PC-9 (cell line): ENCODE measurements around the gene UGDH. TPM values are rescaled to one million over a fixed set of nuclear protein-coding genes. Genes with fewer than 3 reads are reported as not detected.

Experiments
- Bru-seq: library from RNA; stranded (reverse); fragments of 400-500 nt; gene quantifications from one replicate; lab custom pipeline; 2021; lab: Mats Ljungman, UMichigan
- BruChase-seq, 2 experiments: library from RNA; stranded (reverse); fragments of 400-500 nt; gene quantifications; one replicate each; lab custom pipeline; 2021; lab: Mats Ljungman, UMichigan
- BruUV-seq: library from RNA; stranded (reverse); fragments of 400-500 nt; replicated peaks from 2 replicates; lab custom pipeline; 2021; lab: Mats Ljungman, UMichigan
- CTCF ChIA-PET: fragments of 300-600 bp; sonication (Branson Sonifier 250); formaldehyde crosslinking; loops from one replicate; lab custom pipeline; 2022; ENCODE audit warnings: antibody characterized with exemption; lab: Charles Lee
- POLR2A ChIA-PET: fragments of 300-600 bp; sonication (Branson Sonifier 250); formaldehyde crosslinking; loops from one replicate; lab custom pipeline; 2022; ENCODE audit warnings: antibody characterized with exemption; ENCODE audit not compliant: unreplicated experiment; lab: Charles Lee
- DNase-seq, 2 experiments: peaks; one replicate each; pipeline versions ENCODE4 v3.0.0 to v3.0.0-alpha.2; 2015 to 2022; ENCODE audit warnings: mixed read lengths in 1 of 2
- H2AFZ ChIP-seq: fragments of 200-600 bp; sonication (generic); 2 replicates; pipeline ENCODE4 v1.8.1; 2017; ENCODE audit warnings: antibody characterized with exemption
- H3F3A ChIP-seq: fragments of 200-600 bp; sonication (generic); 2 replicates; pipeline ENCODE4 v1.8.1; 2017; ENCODE audit warnings: antibody characterized with exemption, mild to moderate bottlenecking, low read depth; ENCODE audit not compliant: insufficient read depth
- H3K27ac ChIP-seq: fragments of 200-600 bp; sonication (generic); 2 replicates; pipeline ENCODE4 v1.6.1; 2016; ENCODE audit warnings: mixed run types
- H3K27me3 ChIP-seq: fragments of 200-600 bp; sonication (generic); 2 replicates; pipeline ENCODE4 v1.6.1; 2016; ENCODE audit warnings: low read depth, mixed run types; ENCODE audit not compliant: insufficient read depth
- H3K36me3 ChIP-seq: fragments of 200-600 bp; sonication (generic); 2 replicates; pipeline ENCODE4 v1.6.1; 2016; ENCODE audit warnings: low read depth, mixed run types
- H3K4me1 ChIP-seq: fragments of 200-600 bp; sonication (generic); replicated peaks from 2 replicates; pipeline ENCODE4 v1.6.1; 2016; ENCODE audit warnings: mixed run types; ENCODE audit not compliant: insufficient read depth
- H3K4me2 ChIP-seq: fragments of 200-600 bp; sonication (generic); 2 replicates; pipeline ENCODE4 v1.6.1; 2017; ENCODE audit warnings: mixed run types
- H3K4me3 ChIP-seq: fragments of 200-600 bp; sonication (generic); 2 replicates; pipeline ENCODE4 v1.6.1; 2016; ENCODE audit warnings: mixed run types
- H3K79me2 ChIP-seq: fragments of 200-600 bp; sonication (generic); 2 replicates; pipeline ENCODE4 v1.6.1; 2017; ENCODE audit warnings: low read depth, mixed run types
- H3K9me2 ChIP-seq: fragments of 200-600 bp; sonication (generic); 2 replicates; pipeline ENCODE4 v1.8.1; 2017; ENCODE audit warnings: mild to moderate bottlenecking; ENCODE audit not compliant: insufficient read depth
- H3K9me3 ChIP-seq: fragments of 200-600 bp; sonication (generic); 2 replicates; pipeline ENCODE4 v1.8.1; 2016; ENCODE audit warnings: low read depth; ENCODE audit not compliant: insufficient read depth
- H4K20me1 ChIP-seq: fragments of 200-600 bp; sonication (generic); 2 replicates; pipeline ENCODE4 v1.8.1; 2017; ENCODE audit not compliant: insufficient read depth
- EZH2 ChIP-seq: fragments of 200-600 bp; sonication (generic); IDR thresholded peaks from 2 replicates; pipeline ENCODE4 v1.8.0; 2017; ENCODE audit warnings: antibody characterized with exemption, low read depth
- intact Hi-C: fragments of 100-400 bp; cut with micrococcal nuclease; formaldehyde crosslinking; loops from one replicate; pipeline ENCODE4 v1.10.0; 2022; ENCODE audit not compliant: unreplicated experiment
- long read RNA-seq: library from polyadenylated mRNA; stranded (forward); transcript quantifications from one replicate; pipeline ENCODE4 v2.0.0, GENCODE V29; 2022
- total RNA-seq: library from RNA; stranded (reverse); gene quantifications from 2 replicates; pipeline ENCODE4 v1.2.3, GENCODE V29; 2021
- TF ChIP-seq, protein P1 (sequence below): fragments of 200-600 bp; sonication (generic); conservative IDR thresholded peaks from 2 replicates; pipeline ENCODE4 v1.6.1; 2017; ENCODE audit warnings: mixed run types, antibody characterized with exemption, mild to moderate bottlenecking, moderate library complexity

UGDH gene
- total RNA-seq, result 88.6 and 98.5 TPM in 2 replicates
- Bru-seq, nascent RNA, result percentile 85 among the genes with signal in this experiment
- percentile 88 among the genes with signal in this experiment for BruChase-seq, experiment 1, labeled RNA remaining after a 2-hour chase
- BruChase-seq, experiment 2, labeled RNA remaining after a 6-hour chase, result percentile 95 among the genes with signal in this experiment
- long read RNA-seq, transcript UGDH-201 (12 exons, 3,216 nt), result major isoform, 260 of 298 reads
- long read RNA-seq, partial matches to known transcripts, result 6 of 298 reads
- long read RNA-seq, other reads (novel, unspliced or antisense), result 27 of 298 reads

DNA sequence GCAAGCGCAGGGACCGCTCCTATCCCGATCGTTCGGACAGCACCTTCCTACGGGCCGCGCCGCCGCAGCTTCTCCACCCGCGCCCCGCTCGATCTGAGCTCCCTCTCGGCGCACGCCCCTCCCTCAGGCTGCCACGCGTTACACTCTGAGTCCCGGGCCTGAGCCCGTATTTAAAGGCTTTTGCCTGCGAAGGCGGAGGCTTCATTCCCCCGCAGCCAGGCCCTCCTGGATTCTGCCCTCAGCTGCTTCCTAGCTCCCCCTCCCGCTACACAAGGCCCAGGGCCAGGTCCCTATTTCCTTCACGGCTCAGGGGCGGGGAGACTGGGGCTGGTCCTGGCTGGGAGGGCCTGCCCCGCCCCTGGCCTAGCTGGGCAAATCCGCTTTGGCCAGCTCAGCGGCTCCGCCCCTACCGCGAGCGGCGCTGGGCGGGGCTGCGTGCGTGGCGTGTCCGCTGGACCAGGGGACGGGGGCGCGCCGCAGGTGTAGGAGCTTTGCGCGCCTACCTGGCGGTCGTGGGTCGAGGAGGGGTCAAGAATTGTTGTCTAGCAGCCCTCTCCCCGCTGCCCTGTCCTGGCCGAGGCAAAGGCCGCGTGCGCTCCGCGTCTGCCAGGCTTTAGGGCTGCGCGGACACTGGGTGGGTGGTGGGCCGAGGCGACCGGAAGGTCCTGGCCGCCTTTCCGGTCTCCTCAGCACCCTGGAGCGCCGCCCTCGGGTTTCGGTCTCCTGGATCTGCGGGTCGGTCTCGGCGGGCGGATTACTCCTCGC lies at the start of gene UGDH:
Gene UGDH (minus strand): TSS at position 144 of the 765 bp plus-strand sequence. CDS start 5,927 bp downstream, outside the sequence.
- peaks cover 85% of the 10 kb centered on the region for H3K79me2 ChIP-seq
- no peaks in the 10 kb centered on the region for H3K9me2 ChIP-seq
- peaks cover 28% of the 10 kb centered on the region for H3F3A ChIP-seq
- POLR2A ChIA-PET, result interaction anchor here (0.5 to 1.3 kb wide), 17 partner anchors 15 to 1988 kb away, joined by 3 to 18 read pairs (median 4); partner anchors contain the start of genes SMIM14 and UBE2K
- BruUV-seq, result no TSS peak
- intact Hi-C loops, result loop anchor here (1.0 to 5.0 kb wide), 3 partner anchors 60 to 170 kb away; partner anchors contain the start of genes SMIM14 and UBE2K
- H2AFZ ChIP-seq, result peak within 1 kb of the TSS; percentile 56; the same call in 1 of the 2 replicates
- H3K9me3 ChIP-seq, result peaks cover 24% of the 10 kb centered on the region
- CTCF ChIA-PET, result interaction anchor here (0.6 to 0.7 kb wide), 2 partner anchors 11 to 112 kb away, joined by 3 to 5 read pairs; no protein-coding TSS in a partner anchor
- peaks cover 39% of the 10 kb centered on the region for H3K36me3 ChIP-seq
- DNase-seq, result peak; percentile 93 to 98
- H4K20me1 ChIP-seq, result peaks cover 7% of the 10 kb centered on the region
- no peak for TF ChIP-seq EZH2
- TF ChIP-seq, protein P1, sequence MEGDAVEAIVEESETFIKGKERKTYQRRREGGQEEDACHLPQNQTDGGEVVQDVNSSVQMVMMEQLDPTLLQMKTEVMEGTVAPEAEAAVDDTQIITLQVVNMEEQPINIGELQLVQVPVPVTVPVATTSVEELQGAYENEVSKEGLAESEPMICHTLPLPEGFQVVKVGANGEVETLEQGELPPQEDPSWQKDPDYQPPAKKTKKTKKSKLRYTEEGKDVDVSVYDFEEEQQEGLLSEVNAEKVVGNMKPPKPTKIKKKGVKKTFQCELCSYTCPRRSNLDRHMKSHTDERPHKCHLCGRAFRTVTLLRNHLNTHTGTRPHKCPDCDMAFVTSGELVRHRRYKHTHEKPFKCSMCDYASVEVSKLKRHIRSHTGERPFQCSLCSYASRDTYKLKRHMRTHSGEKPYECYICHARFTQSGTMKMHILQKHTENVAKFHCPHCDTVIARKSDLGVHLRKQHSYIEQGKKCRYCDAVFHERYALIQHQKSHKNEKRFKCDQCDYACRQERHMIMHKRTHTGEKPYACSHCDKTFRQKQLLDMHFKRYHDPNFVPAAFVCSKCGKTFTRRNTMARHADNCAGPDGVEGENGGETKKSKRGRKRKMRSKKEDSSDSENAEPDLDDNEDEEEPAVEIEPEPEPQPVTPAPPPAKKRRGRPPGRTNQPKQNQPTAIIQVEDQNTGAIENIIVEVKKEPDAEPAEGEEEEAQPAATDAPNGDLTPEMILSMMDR, result no peak
- peak within 1 kb of the TSS; percentile 85 for H3K4me2 ChIP-seq
- H3K27me3 ChIP-seq, result no peaks in the 10 kb centered on the region
- peak within 1 kb of the TSS; percentile 78 for H3K4me3 ChIP-seq
- H3K27ac ChIP-seq, result peak within 1 kb of the TSS; percentile 95
- H3K4me1 ChIP-seq, result peaks cover 40% of the 10 kb centered on the region

DNA sequence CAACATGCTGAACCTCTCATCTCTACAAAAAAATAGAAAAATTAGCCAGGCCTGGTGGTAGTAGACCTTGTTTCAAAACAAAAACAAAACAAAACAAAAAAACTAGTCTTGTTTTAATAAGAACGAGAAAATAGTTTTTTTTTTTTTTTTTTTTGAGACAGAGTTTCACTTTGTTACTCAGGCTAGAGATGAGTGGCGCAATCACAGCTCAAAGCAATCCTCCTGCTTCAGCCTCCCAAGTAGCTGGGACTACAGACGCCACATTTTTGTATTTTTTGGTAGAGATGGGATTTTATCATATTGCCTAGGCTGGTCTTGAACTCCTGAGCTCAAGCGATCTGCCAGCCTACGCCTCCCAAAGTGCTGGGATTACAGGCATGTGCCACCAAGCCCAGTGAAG lies 47.7 kb upstream of the UGDH start:
- H3K36me3 ChIP-seq, result no peaks in the 10 kb centered on the region
- CTCF ChIA-PET, result no interaction called here
- POLR2A ChIA-PET, result interaction anchor here (0.8 kb wide), 1 partner anchor 63 kb away, joined by 3 read pairs; no protein-coding TSS in a partner anchor
- H3K27ac ChIP-seq, result peak overlapping the region; percentile 50
- no peaks in the 10 kb centered on the region for H3K79me2 ChIP-seq
- DNase-seq, result no peak
- BruUV-seq, result no TSS peak
- no peaks in the 10 kb centered on the region for H3K9me2 ChIP-seq
- H3K4me2 ChIP-seq, result peak overlapping the region; percentile 36; the same call in 1 of the 2 replicates
- no peak overlapping the region for H3K4me3 ChIP-seq
- no peaks in the 10 kb centered on the region for H3K9me3 ChIP-seq
- H2AFZ ChIP-seq, result no peak overlapping the region
- no peaks in the 10 kb centered on the region for H3K27me3 ChIP-seq
- H3K4me1 ChIP-seq, result peaks cover 19% of the 10 kb centered on the region
- no peaks in the 10 kb centered on the region for H4K20me1 ChIP-seq
- peaks cover 18% of the 10 kb centered on the region; the same call in 1 of the 2 replicates for H3F3A ChIP-seq
- intact Hi-C loops, result no loop called here
- TF ChIP-seq, protein P1, result no peak
- TF ChIP-seq EZH2, result no peak

DNA sequence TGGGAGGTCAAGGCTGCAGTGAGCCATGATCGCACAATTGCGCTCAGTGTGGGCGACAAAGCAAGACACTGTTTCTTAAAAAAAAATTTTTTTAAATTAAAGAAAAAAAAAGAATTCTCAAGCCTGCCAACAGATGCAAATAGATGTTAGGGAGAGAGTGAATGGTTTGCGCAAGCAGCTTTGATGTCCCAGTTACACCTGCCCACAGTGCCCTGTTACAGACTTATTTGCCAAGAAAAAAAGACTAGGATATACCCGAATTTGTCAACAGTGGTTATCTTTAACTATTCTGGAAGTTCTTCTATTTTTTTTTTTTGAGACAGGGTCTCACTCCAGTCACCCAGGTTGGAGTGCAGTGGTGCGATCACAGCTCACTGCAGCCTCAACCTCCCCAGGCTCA lies 44.3 kb upstream of the UGDH start:
- Histone ChIP-seq H3K27me3 (no peaks in the 10 kb centered on the region), H3K79me2 (no peaks in the 10 kb centered on the region), H3K9me3 (no peaks in the 10 kb centered on the region), H3K4me3 (no peak overlapping the region), H4K20me1 (no peaks in the 10 kb centered on the region), H3K9me2 (no peaks in the 10 kb centered on the region), H3K4me2 (no peak overlapping the region), H3K4me1 (peaks cover 32% of the 10 kb centered on the region), H2AFZ (no peak overlapping the region), H3K36me3 (no peaks in the 10 kb centered on the region), H3K27ac (no peak overlapping the region), H3F3A (peaks cover 33% of the 10 kb centered on the region; the same call in 1 of the 2 replicates)
- ChIA-PET POLR2A (no interaction called here), CTCF (no interaction called here)
- no peak for TF ChIP-seq EZH2
- TF ChIP-seq, protein P1, result no peak
- DNase-seq, result no peak
- intact Hi-C loops, result no loop called here
- no TSS peak for BruUV-seq
